Brain microvascular endothelial cell (primary cell): ENCODE data around the gene NIPBL.

ENCODE experiments used
- DNase-seq: peaks from one replicate; pipeline ENCODE4 v3.0.0-alpha.2; 2020
- H3K27ac ChIP-seq: fragments of 250-450 bp; sonication (Bioruptor Pico); 2 replicates; pipeline ENCODE4 v1.5.1; 2020; ENCODE audit warnings: mild to moderate bottlenecking, moderate library complexity
- H3K27me3 ChIP-seq: fragments of 250-450 bp; sonication (Bioruptor Pico); replicated peaks from 2 replicates; pipeline ENCODE4 v1.5.1; 2020; ENCODE audit warnings: mild to moderate bottlenecking
- H3K36me3 ChIP-seq: fragments of 250-450 bp; sonication (Bioruptor Pico); replicated peaks from 2 replicates; pipeline ENCODE4 v1.5.1; 2020; ENCODE audit warnings: mild to moderate bottlenecking
- H3K4me3 ChIP-seq: 2 replicates; pipeline ENCODE4 v1.5.1; 2011; ENCODE audit warnings: low read depth, mild to moderate bottlenecking, control low read depth, low read length, moderate library complexity
- in situ Hi-C: cut with HindIII; loops from 2 replicates; pipeline ENCODE4 v1.10.0; 2017; ENCODE audit warnings: low sequenced_read_pairs, low pct_ligation_motif_present
- TF ChIP-seq, protein P1 (sequence below): IDR thresholded peaks from 2 replicates; pipeline ENCODE4 v1.5.1; 2011; ENCODE audit warnings: low read depth, mild to moderate bottlenecking, moderate library complexity, low read length, control low read depth, inconsistent platforms; ENCODE audit errors: missing control alignments

NIPBL gene, protein sequence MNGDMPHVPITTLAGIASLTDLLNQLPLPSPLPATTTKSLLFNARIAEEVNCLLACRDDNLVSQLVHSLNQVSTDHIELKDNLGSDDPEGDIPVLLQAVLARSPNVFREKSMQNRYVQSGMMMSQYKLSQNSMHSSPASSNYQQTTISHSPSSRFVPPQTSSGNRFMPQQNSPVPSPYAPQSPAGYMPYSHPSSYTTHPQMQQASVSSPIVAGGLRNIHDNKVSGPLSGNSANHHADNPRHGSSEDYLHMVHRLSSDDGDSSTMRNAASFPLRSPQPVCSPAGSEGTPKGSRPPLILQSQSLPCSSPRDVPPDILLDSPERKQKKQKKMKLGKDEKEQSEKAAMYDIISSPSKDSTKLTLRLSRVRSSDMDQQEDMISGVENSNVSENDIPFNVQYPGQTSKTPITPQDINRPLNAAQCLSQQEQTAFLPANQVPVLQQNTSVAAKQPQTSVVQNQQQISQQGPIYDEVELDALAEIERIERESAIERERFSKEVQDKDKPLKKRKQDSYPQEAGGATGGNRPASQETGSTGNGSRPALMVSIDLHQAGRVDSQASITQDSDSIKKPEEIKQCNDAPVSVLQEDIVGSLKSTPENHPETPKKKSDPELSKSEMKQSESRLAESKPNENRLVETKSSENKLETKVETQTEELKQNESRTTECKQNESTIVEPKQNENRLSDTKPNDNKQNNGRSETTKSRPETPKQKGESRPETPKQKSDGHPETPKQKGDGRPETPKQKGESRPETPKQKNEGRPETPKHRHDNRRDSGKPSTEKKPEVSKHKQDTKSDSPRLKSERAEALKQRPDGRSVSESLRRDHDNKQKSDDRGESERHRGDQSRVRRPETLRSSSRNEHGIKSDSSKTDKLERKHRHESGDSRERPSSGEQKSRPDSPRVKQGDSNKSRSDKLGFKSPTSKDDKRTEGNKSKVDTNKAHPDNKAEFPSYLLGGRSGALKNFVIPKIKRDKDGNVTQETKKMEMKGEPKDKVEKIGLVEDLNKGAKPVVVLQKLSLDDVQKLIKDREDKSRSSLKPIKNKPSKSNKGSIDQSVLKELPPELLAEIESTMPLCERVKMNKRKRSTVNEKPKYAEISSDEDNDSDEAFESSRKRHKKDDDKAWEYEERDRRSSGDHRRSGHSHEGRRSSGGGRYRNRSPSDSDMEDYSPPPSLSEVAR (N-terminal part only)

DNA sequence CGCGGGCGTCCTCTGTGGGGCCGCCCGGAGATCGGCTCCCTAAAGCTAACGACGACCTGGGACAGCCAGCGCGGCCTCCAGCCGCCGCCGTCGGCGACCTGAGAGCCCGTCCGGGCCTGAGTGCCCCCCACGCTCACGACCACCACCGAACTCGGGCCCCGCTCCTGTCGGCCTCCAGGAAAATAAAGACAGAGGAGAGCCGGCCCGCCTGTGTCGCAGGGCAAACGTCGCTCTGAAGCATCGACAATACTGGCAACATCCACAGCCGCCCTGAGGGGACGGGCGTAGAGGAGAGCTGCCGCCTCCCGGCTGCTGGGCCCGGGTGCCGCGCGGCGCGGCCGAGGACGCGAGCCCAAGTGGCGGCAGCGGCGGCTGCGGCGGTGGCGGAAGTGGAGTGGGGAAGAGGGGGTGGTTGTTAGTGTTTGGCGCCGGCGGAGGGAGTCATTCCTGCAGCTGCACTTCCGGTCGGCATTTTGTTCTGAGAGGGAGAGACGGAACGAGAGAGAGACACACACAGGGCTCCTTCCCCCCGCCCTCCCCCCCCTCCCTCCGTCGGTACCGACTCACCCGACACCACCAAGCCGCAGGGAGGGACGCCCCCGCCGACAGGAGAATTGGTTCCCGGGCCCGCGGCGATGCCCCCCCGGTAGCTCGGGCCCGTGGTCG is at the start of gene NIPBL:
Gene NIPBL (plus strand): TSS at position 471 of the 666 bp plus-strand sequence. CDS start 76,928 bp downstream, outside the sequence.
- in situ Hi-C loops, result no loop called here
- Histone ChIP-seq H3K27ac (peak within 1 kb of the TSS; percentile 71), H3K4me3 (peak within 1 kb of the TSS; percentile 83), H3K27me3 (no peaks in the 10 kb centered on the region), H3K36me3 (no peaks in the 10 kb centered on the region)
- DNase-seq, result peak; percentile 92
- TF ChIP-seq, protein P1, sequence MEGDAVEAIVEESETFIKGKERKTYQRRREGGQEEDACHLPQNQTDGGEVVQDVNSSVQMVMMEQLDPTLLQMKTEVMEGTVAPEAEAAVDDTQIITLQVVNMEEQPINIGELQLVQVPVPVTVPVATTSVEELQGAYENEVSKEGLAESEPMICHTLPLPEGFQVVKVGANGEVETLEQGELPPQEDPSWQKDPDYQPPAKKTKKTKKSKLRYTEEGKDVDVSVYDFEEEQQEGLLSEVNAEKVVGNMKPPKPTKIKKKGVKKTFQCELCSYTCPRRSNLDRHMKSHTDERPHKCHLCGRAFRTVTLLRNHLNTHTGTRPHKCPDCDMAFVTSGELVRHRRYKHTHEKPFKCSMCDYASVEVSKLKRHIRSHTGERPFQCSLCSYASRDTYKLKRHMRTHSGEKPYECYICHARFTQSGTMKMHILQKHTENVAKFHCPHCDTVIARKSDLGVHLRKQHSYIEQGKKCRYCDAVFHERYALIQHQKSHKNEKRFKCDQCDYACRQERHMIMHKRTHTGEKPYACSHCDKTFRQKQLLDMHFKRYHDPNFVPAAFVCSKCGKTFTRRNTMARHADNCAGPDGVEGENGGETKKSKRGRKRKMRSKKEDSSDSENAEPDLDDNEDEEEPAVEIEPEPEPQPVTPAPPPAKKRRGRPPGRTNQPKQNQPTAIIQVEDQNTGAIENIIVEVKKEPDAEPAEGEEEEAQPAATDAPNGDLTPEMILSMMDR, result no peak

- no peaks in the 10 kb centered on the region for H3K36me3 ChIP-seq
- TF ChIP-seq, protein P1, result no peak
- no peaks in the 10 kb centered on the region for H3K27me3 ChIP-seq
- H3K27ac ChIP-seq, result no peak overlapping the region
- H3K4me3 ChIP-seq, result no peak overlapping the region
- in situ Hi-C loops, result no loop called here
- DNase-seq, result no peak
Measured at GRCh38 chr5:36832274-36832673, 44.3 kb upstream of the NIPBL start.

- Histone ChIP-seq H3K4me3 (no peak overlapping the region), H3K27ac (no peak overlapping the region), H3K27me3 (no peaks in the 10 kb centered on the region), H3K36me3 (no peaks in the 10 kb centered on the region)
- DNase-seq, result no peak
- TF ChIP-seq, protein P1, result no peak
- in situ Hi-C loops, result no loop called here
Measured at GRCh38 chr5:36836831-36837230, 39.7 kb upstream of the NIPBL start.

GRCh38 chr5:36839489-36840476 is 36.8 kb upstream of the NIPBL start:
- TF ChIP-seq, protein P1, result no peak
- in situ Hi-C loops, result no loop called here
- no peak for DNase-seq
- Histone ChIP-seq H3K4me3 (no peak overlapping the region), H3K27ac (no peak overlapping the region), H3K27me3 (no peaks in the 10 kb centered on the region), H3K36me3 (no peaks in the 10 kb centered on the region)
